Esophagus muscularis mucosa (tissue), 4 donors: ENCODE data around the gene DCD. TPM values are rescaled to one million over a fixed set of nuclear protein-coding genes. Genes with fewer than 3 reads are reported as not detected.

Experiments
- DNase-seq: peaks from one replicate; pipeline ENCODE4 v3.0.0-alpha.2; 2017; ENCODE audit errors: extremely low spot score
- H3K27ac ChIP-seq, 4 donors: fragments of 200-600 bp; sonication (generic); replicated peaks in 1 of 4; 1 replicate in 3 of 4; 2 replicates in 1 of 4; pipeline ENCODE4 v1.5.1; 2016 to 2019; ENCODE audit warnings: mild to moderate bottlenecking in 1 of 4
- H3K27me3 ChIP-seq, 4 donors: fragments of 200-600 bp; sonication (generic); one replicate each; pipeline versions ENCODE4 v1.5.1 to v1.6.0; 2016 to 2019
- H3K36me3 ChIP-seq, 4 donors: fragments of 200-600 bp; sonication (generic); one replicate each; pipeline ENCODE4 v1.5.1; 2016 to 2019
- H3K4me1 ChIP-seq, 4 donors: fragments of 200-600 bp; sonication (generic); one replicate each; pipeline ENCODE4 v1.5.1; 2016 to 2019
- H3K4me3 ChIP-seq, 4 donors: fragments of 200-600 bp; sonication (generic); 1 replicate in 2 of 4; 2 replicates in 2 of 4; pipeline ENCODE4 v1.5.1; 2016 to 2019; ENCODE audit warnings: mild to moderate bottlenecking in 4 of 4, moderate library complexity in 1 of 4
- H3K9me3 ChIP-seq, 4 donors: fragments of 200-600 bp; sonication (generic); 1 replicate in 3 of 4; 2 replicates in 1 of 4; pipeline ENCODE4 v1.5.1; 2016 to 2019
- EP300 ChIP-seq: sonication (generic); formaldehyde crosslinking; IDR thresholded peaks from one replicate; pipeline ENCODE4 v1.6.1; 2017; ENCODE audit warnings: antibody characterized with exemption
- POLR2A ChIP-seq: fragments of 450-650 bp; IDR thresholded peaks from one replicate; pipeline ENCODE4 v1.6.1; 2017; ENCODE audit warnings: antibody characterized with exemption, moderate library complexity, mild to moderate bottlenecking, low read depth
- POLR2AphosphoS5 ChIP-seq, 2 donors: sonication (generic); formaldehyde crosslinking; IDR thresholded peaks; one replicate each; pipeline ENCODE4 v1.6.1; 2017; ENCODE audit warnings: antibody characterized with exemption in 2 of 2
- WGBS: methylation state at CpG from one replicate; pipeline ENCODE4 v1.1.5; 2018; 5-methylcytosine and 5-hydroxymethylcytosine counted together
- intact Hi-C: fragments of 100-400 bp; cut with DNase I; formaldehyde crosslinking; loops from one replicate; pipeline ENCODE4 v1.15.1; 2023
- total RNA-seq, 4 donors: library from RNA; depleted of rRNA; stranded (reverse); fragments of >200 nt; gene quantifications; one replicate each; pipeline versions ENCODE4 v1.1.0 to v1.2.1, GENCODE V29; 2016
- TF ChIP-seq, protein P1 (sequence below), 3 experiments: fragments of 200-600 bp in 2 of 3; fragments of 450-650 bp in 1 of 3; sonication (generic) in 2 of 3; IDR thresholded peaks; one replicate each; pipeline ENCODE4 v1.5.1; 2017 to 2019; ENCODE audit warnings: antibody characterized with exemption in 3 of 3, mild to moderate bottlenecking in 2 of 3, moderate library complexity in 1 of 3

The DCD gene
- total RNA-seq, 4 donors from 2014 or later: not detected

DNA sequence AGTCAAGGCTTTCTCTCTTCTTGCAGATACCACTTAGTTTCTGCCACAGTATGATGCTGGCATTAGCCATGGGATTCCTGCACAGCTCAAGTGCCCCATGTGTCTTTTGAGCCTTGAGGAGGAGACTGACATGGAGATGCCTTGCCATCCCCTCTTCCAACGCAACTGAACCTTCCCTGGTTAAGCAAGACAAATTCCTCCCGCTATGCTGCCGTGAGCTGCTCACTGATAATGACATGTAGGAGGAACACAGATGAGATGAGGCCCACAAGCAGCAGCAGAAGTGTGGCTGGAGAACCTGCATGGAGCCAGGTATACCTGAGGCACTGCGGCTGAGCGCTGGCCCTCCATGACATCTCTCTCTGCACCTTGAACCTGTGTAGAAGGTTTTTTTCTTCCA, 44.3 kb downstream of the DCD start:
- H3K4me3 ChIP-seq: no peak overlapping the region
- H3K27me3 ChIP-seq: no peaks in the 10 kb centered on the region
- no peaks in the 10 kb centered on the region for H3K36me3 ChIP-seq
- no peak for DNase-seq
- intact Hi-C loops: no loop called here
- TF ChIP-seq POLR2A: no peak
- TF ChIP-seq, protein P1, sequence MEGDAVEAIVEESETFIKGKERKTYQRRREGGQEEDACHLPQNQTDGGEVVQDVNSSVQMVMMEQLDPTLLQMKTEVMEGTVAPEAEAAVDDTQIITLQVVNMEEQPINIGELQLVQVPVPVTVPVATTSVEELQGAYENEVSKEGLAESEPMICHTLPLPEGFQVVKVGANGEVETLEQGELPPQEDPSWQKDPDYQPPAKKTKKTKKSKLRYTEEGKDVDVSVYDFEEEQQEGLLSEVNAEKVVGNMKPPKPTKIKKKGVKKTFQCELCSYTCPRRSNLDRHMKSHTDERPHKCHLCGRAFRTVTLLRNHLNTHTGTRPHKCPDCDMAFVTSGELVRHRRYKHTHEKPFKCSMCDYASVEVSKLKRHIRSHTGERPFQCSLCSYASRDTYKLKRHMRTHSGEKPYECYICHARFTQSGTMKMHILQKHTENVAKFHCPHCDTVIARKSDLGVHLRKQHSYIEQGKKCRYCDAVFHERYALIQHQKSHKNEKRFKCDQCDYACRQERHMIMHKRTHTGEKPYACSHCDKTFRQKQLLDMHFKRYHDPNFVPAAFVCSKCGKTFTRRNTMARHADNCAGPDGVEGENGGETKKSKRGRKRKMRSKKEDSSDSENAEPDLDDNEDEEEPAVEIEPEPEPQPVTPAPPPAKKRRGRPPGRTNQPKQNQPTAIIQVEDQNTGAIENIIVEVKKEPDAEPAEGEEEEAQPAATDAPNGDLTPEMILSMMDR (IDR thresholded peaks at IDR 0.05): no peak
- TF ChIP-seq EP300: no peak
- TF ChIP-seq POLR2AphosphoS5 (IDR thresholded peaks at IDR 0.05): no peak
- no peaks in the 10 kb centered on the region for H3K4me1 ChIP-seq
- H3K27ac ChIP-seq: no peak overlapping the region
- no peaks in the 10 kb centered on the region for H3K9me3 ChIP-seq
- 80% methylated on average over 5 of the region's 5 CpGs for WGBS

DNA sequence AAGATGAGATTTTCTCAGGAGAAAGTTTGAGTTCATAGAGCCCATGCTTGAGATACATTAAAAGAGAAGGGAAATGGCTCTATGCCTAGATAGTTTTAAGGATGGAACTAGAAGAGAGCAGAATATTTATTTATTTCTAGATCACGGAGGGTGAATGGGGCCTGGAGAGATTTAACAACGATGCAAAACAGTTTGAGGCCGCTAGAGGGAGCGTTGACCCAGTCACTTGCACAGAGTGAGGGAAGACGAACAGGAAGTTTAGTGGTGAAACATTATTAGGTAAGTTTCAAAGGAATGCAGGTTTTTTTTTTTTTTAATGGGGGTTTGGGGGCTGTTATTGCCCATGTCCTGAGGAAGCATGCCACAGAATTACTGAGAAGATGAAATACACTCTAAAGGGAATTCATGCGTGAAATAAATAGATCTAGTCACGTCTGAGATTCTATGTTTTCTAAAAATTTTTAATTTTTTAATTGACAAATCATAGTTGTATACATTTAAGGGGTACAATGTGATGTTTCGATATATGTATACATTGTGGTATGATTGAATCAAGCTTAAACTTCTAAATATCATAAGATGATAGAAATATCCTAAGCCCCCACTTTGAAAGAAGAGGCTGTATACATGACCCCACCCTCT, 44.9 kb downstream of the DCD start:
- no peak overlapping the region for H3K4me3 ChIP-seq
- H3K9me3 ChIP-seq: no peaks in the 10 kb centered on the region
- no peak overlapping the region for H3K27ac ChIP-seq
- intact Hi-C loops: no loop called here
- no peaks in the 10 kb centered on the region for H3K4me1 ChIP-seq
- no peak for DNase-seq
- TF ChIP-seq, protein P1 (IDR thresholded peaks at IDR 0.05): peak; percentile 65 to 78 (median 71)
- TF ChIP-seq POLR2AphosphoS5 (IDR thresholded peaks at IDR 0.05): no peak
- H3K27me3 ChIP-seq: no peaks in the 10 kb centered on the region
- no peaks in the 10 kb centered on the region for H3K36me3 ChIP-seq
- 19% methylated on average over 7 of the region's 8 CpGs for WGBS

DNA sequence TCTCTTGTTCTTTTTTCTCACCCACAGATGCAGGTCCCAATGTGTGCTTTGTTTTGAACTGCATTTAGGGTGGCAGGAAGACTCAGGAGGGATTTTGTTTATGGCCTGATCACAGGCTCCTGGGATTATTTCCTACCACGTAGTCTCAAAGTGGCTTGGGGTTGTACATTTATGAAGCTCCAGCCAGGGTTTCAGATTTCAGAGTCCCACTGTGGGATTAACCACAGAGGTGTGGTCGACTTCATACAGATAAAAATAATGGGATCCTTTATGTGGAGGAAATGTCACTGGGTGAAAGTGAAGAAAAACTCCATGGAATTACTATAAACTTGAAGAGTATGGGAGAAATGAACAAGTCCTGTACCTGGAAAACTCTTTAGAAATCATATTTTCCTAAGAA, 45.5 kb downstream of the DCD start:
- no peaks in the 10 kb centered on the region for H3K27me3 ChIP-seq
- no peaks in the 10 kb centered on the region for H3K9me3 ChIP-seq
- DNase-seq: no peak
- WGBS: 50% methylated on average over 2 of the region's 2 CpGs
- no peaks in the 10 kb centered on the region for H3K4me1 ChIP-seq
- intact Hi-C loops: no loop called here
- H3K36me3 ChIP-seq: no peaks in the 10 kb centered on the region
- no peak for TF ChIP-seq POLR2A
- TF ChIP-seq, protein P1 (IDR thresholded peaks at IDR 0.05): no peak
- TF ChIP-seq POLR2AphosphoS5 (IDR thresholded peaks at IDR 0.05): no peak
- no peak for TF ChIP-seq EP300
- no peak overlapping the region for H3K4me3 ChIP-seq
- no peak overlapping the region for H3K27ac ChIP-seq

DNA sequence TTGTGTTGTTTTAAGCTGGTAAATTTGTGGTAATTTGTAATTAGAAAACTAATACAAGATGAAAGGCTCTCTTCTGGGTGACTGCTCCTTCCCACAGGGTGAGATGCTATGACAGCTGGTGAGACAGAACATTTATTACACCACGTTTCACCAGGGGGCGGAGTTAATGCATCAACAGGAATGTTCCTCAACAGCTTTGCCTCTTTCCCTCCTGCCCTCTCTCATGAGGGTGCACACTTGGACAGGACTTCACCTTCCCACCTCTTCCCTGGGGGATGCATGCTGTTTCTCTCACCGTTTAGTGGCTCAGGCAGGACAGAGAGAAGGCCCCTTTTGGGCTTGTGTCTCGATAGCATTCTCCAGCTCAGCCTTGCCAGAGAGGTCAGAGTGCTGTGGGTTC, 46.3 kb downstream of the DCD start:
- no peak for DNase-seq
- Histone ChIP-seq H3K27ac (no peak overlapping the region), H3K9me3 (no peaks in the 10 kb centered on the region), H3K36me3 (no peaks in the 10 kb centered on the region), H3K4me3 (no peak overlapping the region), H3K4me1 (no peaks in the 10 kb centered on the region), H3K27me3 (no peaks in the 10 kb centered on the region)
- TF ChIP-seq, protein P1 (IDR thresholded peaks at IDR 0.05): no peak
- no peak for TF ChIP-seq POLR2AphosphoS5 (IDR thresholded peaks at IDR 0.05)
- 60% methylated on average over 4 of the region's 4 CpGs for WGBS
- intact Hi-C loops: no loop called here

DNA sequence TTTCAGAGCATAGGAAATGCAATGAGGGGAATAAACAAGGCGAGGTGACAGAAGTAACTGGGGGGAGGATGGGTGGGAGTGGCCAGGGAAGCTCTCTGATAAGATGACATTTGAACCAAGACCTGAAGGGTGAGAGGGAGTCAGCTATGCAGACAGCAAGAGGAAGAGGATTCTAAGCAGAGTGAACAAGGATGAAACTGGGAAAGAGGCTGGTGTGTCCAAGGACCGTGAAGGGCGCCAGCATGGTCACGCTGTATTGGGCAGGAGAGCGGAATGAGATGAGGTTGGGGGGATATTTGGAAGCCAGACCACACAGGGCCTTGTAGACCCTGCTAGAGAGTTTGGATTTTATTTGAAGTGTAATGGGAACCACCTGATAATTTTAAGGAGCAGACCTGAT, 49.2 kb downstream of the DCD start:
- Histone ChIP-seq H3K27me3 (no peaks in the 10 kb centered on the region), H3K4me3 (no peak overlapping the region), H3K4me1 (peaks cover 0 to 6% (median 0%) of the 10 kb centered on the region in 4 donors), H3K36me3 (no peaks in the 10 kb centered on the region), H3K9me3 (no peaks in the 10 kb centered on the region), H3K27ac (no peak overlapping the region)
- TF ChIP-seq, protein P1 (IDR thresholded peaks at IDR 0.05): no peak
- no peak for TF ChIP-seq POLR2AphosphoS5 (IDR thresholded peaks at IDR 0.05)
- no peak for TF ChIP-seq EP300
- no peak for TF ChIP-seq POLR2A
- intact Hi-C loops: loop anchor here (5.0 kb wide), 1 partner anchor 358 kb away; no protein-coding TSS in a partner anchor
- no peak for DNase-seq
- 87% methylated on average over 5 of the region's 5 CpGs for WGBS
